Cardiac fibroblast (primary cell): Measurements from ENCODE around the gene DNAJB4.

Source experiments
- DNase-seq, 2 donors: peaks; one replicate each; pipeline versions ENCODE4 v3.0.0 to v3.0.0-alpha.2; 2010; ENCODE audit warnings: low read depth in 2 of 2
- H3K4me3 ChIP-seq, 2 donors: replicated peaks in 1 of 2; 1 replicate in 1 of 2; 2 replicates in 1 of 2; pipeline ENCODE4 v1.5.1; 2011; ENCODE audit warnings: low read depth in 2 of 2, low read length in 2 of 2, mild to moderate bottlenecking in 2 of 2, moderate library complexity in 1 of 2
- TF ChIP-seq, protein P1 (sequence below): IDR thresholded peaks from one replicate; pipeline ENCODE4 v1.5.1; 2011; ENCODE audit warnings: low read depth, mild to moderate bottlenecking, low read length, inconsistent platforms

Gene DNAJB4

DNA sequence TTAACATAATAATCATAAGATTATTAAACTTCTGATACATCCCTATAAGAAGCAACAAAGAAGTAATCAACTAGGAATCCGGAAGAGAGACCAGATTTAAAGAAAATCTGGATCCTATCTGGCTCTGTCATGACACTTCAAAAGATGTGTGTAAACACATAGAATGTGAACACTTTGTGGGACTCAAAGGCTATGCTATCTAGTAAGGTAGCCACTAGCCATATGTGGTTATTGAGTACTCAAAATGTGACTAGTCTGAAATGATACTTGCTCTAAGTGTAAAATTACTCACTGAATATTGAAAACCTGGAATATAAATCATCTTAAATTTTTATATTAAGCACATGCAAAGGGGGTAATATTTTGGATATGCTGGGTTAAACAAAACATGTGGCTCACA lies 34.5 kb upstream of the DNAJB4 start:
- TF ChIP-seq, protein P1, sequence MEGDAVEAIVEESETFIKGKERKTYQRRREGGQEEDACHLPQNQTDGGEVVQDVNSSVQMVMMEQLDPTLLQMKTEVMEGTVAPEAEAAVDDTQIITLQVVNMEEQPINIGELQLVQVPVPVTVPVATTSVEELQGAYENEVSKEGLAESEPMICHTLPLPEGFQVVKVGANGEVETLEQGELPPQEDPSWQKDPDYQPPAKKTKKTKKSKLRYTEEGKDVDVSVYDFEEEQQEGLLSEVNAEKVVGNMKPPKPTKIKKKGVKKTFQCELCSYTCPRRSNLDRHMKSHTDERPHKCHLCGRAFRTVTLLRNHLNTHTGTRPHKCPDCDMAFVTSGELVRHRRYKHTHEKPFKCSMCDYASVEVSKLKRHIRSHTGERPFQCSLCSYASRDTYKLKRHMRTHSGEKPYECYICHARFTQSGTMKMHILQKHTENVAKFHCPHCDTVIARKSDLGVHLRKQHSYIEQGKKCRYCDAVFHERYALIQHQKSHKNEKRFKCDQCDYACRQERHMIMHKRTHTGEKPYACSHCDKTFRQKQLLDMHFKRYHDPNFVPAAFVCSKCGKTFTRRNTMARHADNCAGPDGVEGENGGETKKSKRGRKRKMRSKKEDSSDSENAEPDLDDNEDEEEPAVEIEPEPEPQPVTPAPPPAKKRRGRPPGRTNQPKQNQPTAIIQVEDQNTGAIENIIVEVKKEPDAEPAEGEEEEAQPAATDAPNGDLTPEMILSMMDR = no peak
- peak in 1 of 2 donors; percentile 28 for DNase-seq
- H3K4me3 ChIP-seq = no peak overlapping the region

DNA sequence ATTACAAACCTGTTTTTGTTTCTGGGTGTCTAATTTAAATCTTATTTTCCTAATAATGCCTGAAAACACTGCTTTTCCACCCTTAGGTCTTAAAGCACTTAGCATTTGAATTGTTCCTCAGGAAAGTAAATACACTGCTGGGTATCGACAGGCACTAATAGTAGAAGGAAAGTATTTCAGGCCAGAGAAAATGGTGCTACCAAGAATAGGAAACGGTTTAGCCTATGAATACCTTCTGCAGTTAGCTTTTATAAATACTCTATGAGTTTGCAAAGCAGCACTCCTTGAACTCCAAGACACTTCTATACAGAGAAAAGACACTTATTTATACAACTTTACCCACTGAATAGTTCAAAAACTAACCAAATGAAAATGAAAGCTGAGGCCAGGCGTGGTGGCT lies 32.7 kb upstream of the DNAJB4 start:
- TF ChIP-seq, protein P1 = no peak
- H3K4me3 ChIP-seq = no peak overlapping the region
- DNase-seq = no peak

DNA sequence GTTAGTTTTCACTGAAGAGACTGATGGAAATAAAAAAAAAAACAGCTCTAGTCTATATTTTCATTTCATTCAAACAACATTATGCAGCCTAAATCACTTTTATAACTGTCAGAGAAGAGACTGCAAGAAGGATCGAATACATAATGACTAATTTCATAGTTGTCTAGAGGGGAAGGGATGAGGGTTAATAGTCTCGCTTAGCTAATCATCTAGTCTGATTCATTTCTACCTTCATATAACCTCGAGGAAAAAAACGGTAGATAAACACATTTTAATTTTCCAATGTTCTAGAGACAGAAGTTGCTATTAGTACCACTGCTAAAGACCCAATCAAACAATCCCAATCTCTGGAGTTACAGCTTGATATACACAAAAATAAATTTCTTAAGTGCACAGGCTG lies 29.4 kb upstream of the DNAJB4 start:
- peak; percentile 17 to 61 for DNase-seq
- peak overlapping the region; percentile 6 to 24 for H3K4me3 ChIP-seq
- TF ChIP-seq, protein P1 = no peak

DNA sequence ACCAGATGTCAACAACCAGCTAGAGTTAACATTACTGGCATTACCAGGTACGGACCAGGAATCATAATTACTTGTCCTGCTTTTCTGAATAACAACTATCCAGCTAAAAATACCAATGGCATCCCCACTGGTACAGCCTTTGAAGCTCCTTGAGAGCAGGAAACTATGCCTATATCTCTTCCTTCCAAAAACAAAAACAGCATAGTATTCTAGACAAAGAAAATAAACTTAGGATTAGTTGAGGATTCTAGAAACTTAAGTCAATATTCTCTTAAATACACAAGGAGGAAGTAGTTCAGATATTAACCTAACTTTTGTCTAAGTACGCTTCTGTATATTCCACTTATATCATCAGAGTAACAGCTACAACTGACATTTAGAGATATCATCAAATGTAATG lies 28.8 kb upstream of the DNAJB4 start:
- TF ChIP-seq, protein P1 = no peak
- H3K4me3 ChIP-seq = peak overlapping the region; percentile 6 to 24
- peak in 1 of 2 donors; percentile 10 for DNase-seq

DNA sequence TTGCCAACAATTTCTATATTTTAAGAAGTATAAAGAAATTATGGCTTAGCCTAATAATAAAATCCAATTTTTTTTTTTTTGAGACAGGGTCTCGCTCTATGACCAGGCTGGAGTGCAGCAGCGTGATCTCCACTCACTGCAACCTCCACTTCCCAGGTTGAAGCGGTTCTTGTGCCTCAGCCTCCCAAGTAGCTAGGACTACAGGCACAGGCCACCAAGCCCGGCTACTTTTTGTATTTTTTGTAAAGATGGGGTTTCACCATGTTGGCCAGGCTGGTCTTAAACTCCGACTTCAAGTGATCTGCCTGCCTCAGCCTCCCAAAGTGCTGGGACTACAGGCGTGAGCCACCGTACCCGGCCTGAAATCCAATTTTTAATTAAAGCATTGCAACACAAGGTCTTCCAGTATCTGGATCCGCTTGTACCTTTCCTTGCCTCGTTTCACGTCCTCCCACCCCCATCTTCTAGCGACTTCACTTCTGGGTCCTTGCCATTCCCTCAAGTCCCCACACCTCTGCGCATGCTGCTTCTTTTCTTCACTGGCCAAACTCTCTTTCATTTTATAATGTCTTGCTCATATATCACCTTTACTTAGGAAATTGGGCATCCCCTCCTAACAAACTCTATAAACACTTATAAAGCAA lies 28.2 kb upstream of the DNAJB4 start:
- no peak for DNase-seq
- TF ChIP-seq, protein P1 = no peak
- H3K4me3 ChIP-seq = peak overlapping the region; percentile 72 to 82

DNA sequence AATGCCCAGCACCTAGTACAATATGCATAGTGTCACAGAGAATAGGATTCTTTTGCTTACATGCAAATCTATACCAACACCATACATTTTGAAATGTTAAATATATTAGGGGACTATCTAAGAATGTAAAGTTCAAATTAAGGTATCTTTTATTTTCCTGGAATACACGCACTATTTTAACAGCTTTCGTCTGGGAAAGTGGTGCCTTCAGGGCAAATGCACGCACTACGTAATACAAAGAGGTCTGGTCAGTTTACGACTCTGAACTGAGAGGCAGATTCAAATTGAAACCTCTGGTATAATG lies 26.8 kb upstream of the DNAJB4 start:
- H3K4me3 ChIP-seq = peak overlapping the region; percentile 72 to 82
- DNase-seq = no peak
- TF ChIP-seq, protein P1 = no peak
